GM23248 (cell line): ENCODE measurements around the gene HRH3. TPM values are rescaled to one million over a fixed set of nuclear protein-coding genes. Genes with fewer than 3 reads are reported as not detected.

Experiments
- DNase-seq: peaks from one replicate; pipeline ENCODE4 v3.0.0-alpha.2; 2015
- H2AFZ ChIP-seq: fragments of 200-600 bp; sonication (generic); 2 replicates; pipeline ENCODE4 v1.6.1; 2016; ENCODE audit warnings: antibody characterized with exemption
- H3F3A ChIP-seq: fragments of 200-600 bp; sonication (generic); 2 replicates; pipeline ENCODE4 v1.6.1; 2016; ENCODE audit warnings: mild to moderate bottlenecking, antibody characterized with exemption, mixed run types; ENCODE audit not compliant: insufficient read depth
- H3K27ac ChIP-seq: fragments of 200-600 bp; sonication (generic); 2 replicates; pipeline ENCODE4 v1.5.1; 2016; ENCODE audit warnings: mild to moderate bottlenecking
- H3K27me3 ChIP-seq: fragments of 200-600 bp; sonication (generic); replicated peaks from 2 replicates; pipeline ENCODE4 v1.6.1; 2016; ENCODE audit warnings: mild to moderate bottlenecking; ENCODE audit not compliant: insufficient read depth
- H3K36me3 ChIP-seq: fragments of 200-600 bp; sonication (generic); 2 replicates; pipeline ENCODE4 v1.6.1; 2016; ENCODE audit warnings: low read depth, mild to moderate bottlenecking
- H3K4me1 ChIP-seq: fragments of 200-600 bp; sonication (generic); 2 replicates; pipeline ENCODE4 v1.6.1; 2016; ENCODE audit warnings: mild to moderate bottlenecking; ENCODE audit not compliant: insufficient read depth
- H3K4me2 ChIP-seq: fragments of 200-600 bp; sonication (generic); one replicate; pipeline ENCODE4 v1.6.1; 2016; ENCODE audit warnings: mild to moderate bottlenecking; ENCODE audit not compliant: unreplicated experiment
- H3K4me3 ChIP-seq: fragments of 200-600 bp; sonication (generic); 2 replicates; pipeline ENCODE4 v1.5.1; 2016; ENCODE audit warnings: mild to moderate bottlenecking
- H3K79me2 ChIP-seq: fragments of 200-600 bp; sonication (generic); 2 replicates; pipeline ENCODE4 v1.6.1; 2016; ENCODE audit warnings: mild to moderate bottlenecking; ENCODE audit not compliant: insufficient read depth
- H3K9ac ChIP-seq: fragments of 200-600 bp; sonication (generic); 2 replicates; pipeline ENCODE4 v1.6.1; 2016; ENCODE audit warnings: mild to moderate bottlenecking
- H3K9me2 ChIP-seq: fragments of 200-600 bp; sonication (generic); 2 replicates; pipeline ENCODE4 v1.6.1; 2016; ENCODE audit warnings: mixed run types, mild to moderate bottlenecking, moderate library complexity; ENCODE audit not compliant: insufficient read depth
- H3K9me3 ChIP-seq: fragments of 200-600 bp; sonication (generic); one replicate; pipeline ENCODE4 v1.6.1; 2017; ENCODE audit warnings: low read depth
- H4K20me1 ChIP-seq: fragments of 200-600 bp; sonication (generic); 2 replicates; pipeline ENCODE4 v1.6.0; 2016; ENCODE audit not compliant: insufficient read depth
- EZH2 ChIP-seq: fragments of 200-600 bp; sonication (generic); IDR thresholded peaks from 2 replicates; pipeline ENCODE4 v1.6.1; 2018; ENCODE audit warnings: antibody characterized with exemption, mild to moderate bottlenecking; ENCODE audit not compliant: insufficient read depth, poor library complexity, severe bottlenecking
- EZH2phosphoT487 ChIP-seq: fragments of 200-600 bp; sonication (generic); IDR thresholded peaks from 2 replicates; pipeline ENCODE4 v1.6.1; 2018; ENCODE audit warnings: antibody characterized with exemption, moderate library complexity, mild to moderate bottlenecking, low read depth; ENCODE audit not compliant: insufficient read depth
- WGBS, 2 experiments: methylation state at CpG; one replicate each; pipeline ENCODE4 v1.1.6; 2015 to 2017; ENCODE audit warnings: low lambda C conversion rate in 2 of 2, low coverage in 1 of 2; ENCODE audit errors: missing lambda C conversion rate in 2 of 2; 5-methylcytosine and 5-hydroxymethylcytosine counted together
- in situ Hi-C: fragments of 300-500 bp; cut with MboI; formaldehyde crosslinking; loops from 2 replicates; pipeline ENCODE4 v1.15.0; 2020
- polyA plus RNA-seq: library from polyadenylated mRNA; unstranded; fragments of >200 nt; fragmentation: Nextera tagmentation; extraction: Ambion mirVana; gene quantifications from 2 replicates; pipeline ENCODE4 v1.2.1, GENCODE V29; 2016
- total RNA-seq: library from RNA; depleted of rRNA; stranded (reverse); fragments of >200 nt; shearing (Covaris generic); gene quantifications from 2 replicates; pipeline ENCODE4 v1.2.3, GENCODE V29; 2014

HRH3 gene
- total and polyA plus RNA-seq, 2 experiments from 2014 or later: not detected

DNA sequence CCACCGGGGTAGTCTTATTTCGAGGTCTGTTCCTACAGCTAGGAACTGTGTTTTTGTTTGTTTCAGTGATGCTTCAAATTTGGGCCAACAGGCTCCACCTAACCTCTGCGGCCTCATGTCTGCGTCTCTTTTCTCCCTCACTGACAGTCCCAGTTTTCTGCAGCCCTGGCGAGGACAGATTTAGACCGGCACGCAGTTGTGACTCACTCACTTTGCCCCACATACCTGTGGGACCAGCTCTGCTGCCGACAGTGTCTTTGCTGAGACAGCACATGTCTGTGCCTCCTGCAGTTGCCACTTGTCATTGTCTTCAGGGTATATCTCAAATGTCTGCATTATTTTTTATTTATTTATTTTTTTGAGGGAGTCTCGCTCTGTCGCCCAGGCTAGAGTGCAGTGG lies 47.5 kb upstream of the HRH3 start:
- peaks cover 5% of the 10 kb centered on the region; the same call in 1 of the 2 replicates for H3K36me3 ChIP-seq
- no peak overlapping the region for H3K9ac ChIP-seq
- H3K27ac ChIP-seq: no peak overlapping the region
- peaks cover 7% of the 10 kb centered on the region for H3K79me2 ChIP-seq
- H3K9me2 ChIP-seq: no peaks in the 10 kb centered on the region
- H2AFZ ChIP-seq: no peak overlapping the region
- H3K9me3 ChIP-seq: no peaks in the 10 kb centered on the region
- TF ChIP-seq EZH2phosphoT487 (no peak), EZH2 (no peak)
- in situ Hi-C loops: no loop called here
- no peak overlapping the region for H3K4me2 ChIP-seq
- H3K27me3 ChIP-seq: no peaks in the 10 kb centered on the region
- no peaks in the 10 kb centered on the region for H4K20me1 ChIP-seq
- no peak overlapping the region for H3K4me3 ChIP-seq
- no peaks in the 10 kb centered on the region for H3K4me1 ChIP-seq
- H3F3A ChIP-seq: no peaks in the 10 kb centered on the region
- WGBS, 2 experiments: 94 to 96% methylated on average over 10 of the region's 10 CpGs
- no peak for DNase-seq

DNA sequence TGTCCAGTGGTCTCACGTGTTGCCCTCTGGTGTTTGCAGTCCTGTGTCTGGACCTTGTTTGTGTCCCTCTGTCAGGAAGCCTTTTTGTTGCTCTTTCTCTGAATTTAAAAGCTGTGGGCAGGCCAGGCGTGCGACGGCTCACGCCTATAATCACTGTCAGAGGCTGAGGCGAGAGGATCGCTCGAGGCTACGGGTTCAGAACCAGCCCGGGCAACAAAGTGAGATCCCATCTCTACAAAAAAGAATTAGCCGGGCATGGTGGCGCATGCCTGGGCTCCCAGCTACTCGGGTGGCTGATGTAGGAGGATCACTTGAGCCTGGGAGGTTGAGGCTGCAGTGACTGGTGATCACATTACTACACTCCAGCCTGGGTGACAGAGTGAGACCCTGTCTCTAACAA lies 46.8 kb upstream of the HRH3 start:
- TF ChIP-seq EZH2phosphoT487 (no peak), EZH2 (no peak)
- no peak overlapping the region for H3K9ac ChIP-seq
- no peaks in the 10 kb centered on the region for H3K4me1 ChIP-seq
- no peaks in the 10 kb centered on the region for H3F3A ChIP-seq
- no peaks in the 10 kb centered on the region for H3K9me3 ChIP-seq
- no peak for DNase-seq
- H3K9me2 ChIP-seq: no peaks in the 10 kb centered on the region
- in situ Hi-C loops: no loop called here
- H3K36me3 ChIP-seq: peaks cover 5% of the 10 kb centered on the region; the same call in 1 of the 2 replicates
- H3K27me3 ChIP-seq: no peaks in the 10 kb centered on the region
- H4K20me1 ChIP-seq: no peaks in the 10 kb centered on the region
- WGBS, 2 experiments: 94% methylated on average over 13 of the region's 13 CpGs
- no peak overlapping the region for H3K4me2 ChIP-seq
- H3K79me2 ChIP-seq: peaks cover 7% of the 10 kb centered on the region
- no peak overlapping the region for H2AFZ ChIP-seq
- no peak overlapping the region for H3K4me3 ChIP-seq
- no peak overlapping the region for H3K27ac ChIP-seq

DNA sequence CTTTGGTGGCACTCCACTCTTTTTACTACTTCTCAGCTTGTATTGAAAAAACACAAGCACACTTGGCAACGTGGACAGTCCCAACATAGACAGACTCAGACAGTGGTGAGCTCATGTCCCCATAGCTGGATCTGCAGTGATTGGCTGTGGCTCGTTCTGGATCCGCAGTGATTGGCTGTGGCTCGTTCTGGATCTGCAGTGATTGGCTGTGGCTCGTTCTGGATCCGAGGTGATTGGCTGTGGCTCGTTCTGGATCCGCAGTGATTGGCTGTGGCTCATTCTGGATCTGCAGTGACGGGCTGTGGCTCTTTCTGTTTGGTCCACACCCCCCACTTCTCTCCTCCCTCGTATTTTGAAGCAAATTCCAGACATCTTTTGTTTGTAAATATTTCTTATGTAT lies 46.3 kb upstream of the HRH3 start:
- Histone ChIP-seq H3K9ac (no peak overlapping the region), H4K20me1 (no peaks in the 10 kb centered on the region), H3K4me1 (no peaks in the 10 kb centered on the region), H2AFZ (no peak overlapping the region), H3K4me2 (no peak overlapping the region), H3K4me3 (no peak overlapping the region), H3K79me2 (peaks cover 7% of the 10 kb centered on the region), H3K36me3 (peaks cover 5% of the 10 kb centered on the region; the same call in 1 of the 2 replicates), H3K27ac (no peak overlapping the region), H3F3A (no peaks in the 10 kb centered on the region), H3K9me2 (no peaks in the 10 kb centered on the region), H3K9me3 (no peaks in the 10 kb centered on the region), H3K27me3 (no peaks in the 10 kb centered on the region)
- in situ Hi-C loops: no loop called here
- TF ChIP-seq EZH2 (no peak), EZH2phosphoT487 (no peak)
- DNase-seq: no peak
- WGBS, 2 experiments: 80 to 83% methylated on average over 10 of the region's 10 CpGs

DNA sequence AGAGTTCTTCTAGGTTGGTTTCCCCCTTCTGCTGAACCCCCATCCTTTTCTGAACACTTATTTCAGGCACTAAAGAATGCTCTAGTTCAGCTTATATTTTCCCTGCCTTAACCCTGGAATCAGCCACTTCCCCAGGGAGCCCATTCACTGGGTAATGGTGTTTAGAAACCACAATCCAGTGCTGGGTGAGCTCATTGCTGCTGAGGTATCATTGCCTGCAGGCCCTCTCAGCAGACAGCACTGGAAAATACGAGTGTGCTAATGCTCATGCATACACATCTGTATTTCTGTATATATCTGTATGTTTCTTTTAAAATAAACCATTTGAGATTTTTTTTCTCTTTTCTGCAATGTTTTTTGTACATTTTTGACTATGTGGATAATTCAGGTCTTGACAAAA lies 45.3 kb upstream of the HRH3 start:
- Histone ChIP-seq H4K20me1 (no peaks in the 10 kb centered on the region), H3K27ac (no peak overlapping the region), H2AFZ (no peak overlapping the region), H3K9me3 (no peaks in the 10 kb centered on the region), H3K79me2 (peaks cover 10% of the 10 kb centered on the region), H3K27me3 (no peaks in the 10 kb centered on the region), H3K9ac (no peak overlapping the region), H3K4me2 (no peak overlapping the region), H3K9me2 (no peaks in the 10 kb centered on the region), H3F3A (no peaks in the 10 kb centered on the region), H3K4me1 (no peaks in the 10 kb centered on the region), H3K36me3 (peaks cover 5% of the 10 kb centered on the region; the same call in 1 of the 2 replicates), H3K4me3 (no peak overlapping the region)
- WGBS, 2 experiments: 96 to 100% methylated on average over 1 of the region's 1 CpG
- in situ Hi-C loops: no loop called here
- TF ChIP-seq EZH2: no peak
- no peak for TF ChIP-seq EZH2phosphoT487
- no peak for DNase-seq

DNA sequence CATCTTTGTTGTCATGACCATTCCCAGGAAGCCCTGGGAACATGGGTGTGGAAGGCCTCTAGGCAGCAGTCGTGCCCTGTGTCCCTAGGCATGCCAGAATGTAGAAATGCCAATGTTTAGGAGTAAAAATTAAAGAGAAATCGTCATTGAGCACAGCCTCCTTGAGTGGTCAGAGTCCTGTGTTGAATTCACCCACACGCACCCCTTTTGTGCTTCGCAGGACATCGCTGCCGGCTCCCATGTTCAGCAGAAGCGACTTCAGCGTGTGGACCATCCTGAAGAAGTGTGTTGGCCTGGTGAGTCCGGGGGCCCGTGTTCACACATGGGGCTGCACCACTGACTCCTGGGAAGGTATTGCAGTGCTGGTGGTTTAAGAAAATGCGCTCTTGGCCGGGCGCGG lies 43.3 kb upstream of the HRH3 start:
- Histone ChIP-seq H3K36me3 (peaks cover 5% of the 10 kb centered on the region; the same call in 1 of the 2 replicates), H3K4me3 (no peak overlapping the region), H3K9ac (no peak overlapping the region), H3K9me2 (no peaks in the 10 kb centered on the region), H3K4me1 (peaks cover 6% of the 10 kb centered on the region), H3K9me3 (no peaks in the 10 kb centered on the region), H3K27me3 (no peaks in the 10 kb centered on the region), H4K20me1 (peaks cover 6% of the 10 kb centered on the region; the same call in 1 of the 2 replicates), H3F3A (0 out of 2 replicates have a peak, but pooled peaks cover 3% of the 10 kb centered on the region), H3K27ac (no peak overlapping the region), H3K79me2 (peaks cover 24% of the 10 kb centered on the region), H3K4me2 (no peak overlapping the region), H2AFZ (no peak overlapping the region)
- DNase-seq: no peak
- no peak for TF ChIP-seq EZH2
- TF ChIP-seq EZH2phosphoT487: no peak
- WGBS, 2 experiments: 86 to 87% methylated on average over 11 to 14 of the region's 14 CpGs
- in situ Hi-C loops: no loop called here
